Activated naive CD8-positive, alpha-beta T cell treated with anti-CD3 and anti-CD28 coated beads, Interleukin-2, amount 10 ng/mL, durations not matched to agents 7 days and 5 days (primary cell): ENCODE data around the gene SORL1-AS1.

Source experiments
- ATAC-seq: fragments of 150-1000 bp; cut with Tn5 transposase; one replicate; pipeline ENCODE4 v1.10.0; 2021; ENCODE audit warnings: low read depth, moderate library complexity
- POLR2A ChIA-PET: fragments of 350-600 bp; sonication (Branson Sonifier 250); formaldehyde crosslinking; loops from one replicate; lab custom pipeline; 2021; ENCODE audit warnings: antibody characterized with exemption; lab: Charles Lee
- DNase-seq: peaks from one replicate; pipeline ENCODE4 v3.0.0; 2021
- H3K27ac Mint-ChIP-seq: one replicate; pipeline ENCODE4 v1.8.0; 2022; ENCODE audit warnings: mild to moderate bottlenecking, mixed read lengths
- H3K27me3 Mint-ChIP-seq: one replicate; pipeline ENCODE4 v1.8.0; 2022; ENCODE audit warnings: mild to moderate bottlenecking, moderate library complexity, mixed read lengths
- H3K36me3 Mint-ChIP-seq: one replicate; pipeline ENCODE4 v1.8.0; 2021; ENCODE audit warnings: mild to moderate bottlenecking, mixed read lengths
- H3K4me1 Mint-ChIP-seq: one replicate; pipeline ENCODE4 v1.8.0; 2021; ENCODE audit warnings: mixed read lengths
- H3K4me3 Mint-ChIP-seq: one replicate; pipeline ENCODE4 v1.8.0; 2022; ENCODE audit warnings: mild to moderate bottlenecking, moderate library complexity, mixed read lengths
- H3K9me3 Mint-ChIP-seq: one replicate; pipeline ENCODE4 v1.8.0; 2021; ENCODE audit warnings: mixed read lengths

The SORL1-AS1 gene

GRCh38 chr11:121426476-121427399 lies 26.0 kb downstream of the SORL1-AS1 start:
- H3K27ac Mint-ChIP-seq = peak overlapping the region; percentile 8
- peak overlapping the region; percentile 58 for H3K4me3 Mint-ChIP-seq
- H3K4me1 Mint-ChIP-seq = peaks cover 14% of the 10 kb centered on the region
- peaks cover 2% of the 10 kb centered on the region for H3K9me3 Mint-ChIP-seq
- DNase-seq = peak; percentile 69
- peaks cover 6% of the 10 kb centered on the region for H3K36me3 Mint-ChIP-seq
- ATAC-seq = peak; percentile 80
- no peaks in the 10 kb centered on the region for H3K27me3 Mint-ChIP-seq
- POLR2A ChIA-PET = interaction anchor here (1.2 to 1.9 kb wide), 5 partner anchors 15 to 39 kb away, joined by 3 to 11 read pairs (median 4); no protein-coding TSS in a partner anchor

GRCh38 chr11:121425828-121426227 lies 26.9 kb downstream of the SORL1-AS1 start:
- Mint-ChIP-seq H3K4me1 (peaks cover 21% of the 10 kb centered on the region), H3K4me3 (no peak overlapping the region), H3K27ac (no peak overlapping the region), H3K9me3 (peaks cover 2% of the 10 kb centered on the region), H3K36me3 (peaks cover 6% of the 10 kb centered on the region), H3K27me3 (no peaks in the 10 kb centered on the region)
- DNase-seq (no peak), ATAC-seq (no peak)
- POLR2A ChIA-PET = no interaction called here

GRCh38 chr11:121422675-121423074 lies 30.1 kb downstream of the SORL1-AS1 start:
- POLR2A ChIA-PET = no interaction called here
- ATAC-seq = peak; percentile 25
- H3K4me3 Mint-ChIP-seq = peak overlapping the region; percentile 52
- DNase-seq = no peak
- H3K4me1 Mint-ChIP-seq = peaks cover 41% of the 10 kb centered on the region
- peak overlapping the region; percentile 24 for H3K27ac Mint-ChIP-seq
- peaks cover 6% of the 10 kb centered on the region for H3K36me3 Mint-ChIP-seq
- no peaks in the 10 kb centered on the region for H3K27me3 Mint-ChIP-seq
- H3K9me3 Mint-ChIP-seq = peaks cover 2% of the 10 kb centered on the region

GRCh38 chr11:121421149-121421901 lies 31.4 kb downstream of the SORL1-AS1 start:
- Mint-ChIP-seq H3K27me3 (no peaks in the 10 kb centered on the region), H3K4me3 (no peak overlapping the region), H3K27ac (peak overlapping the region; percentile 56), H3K36me3 (peaks cover 6% of the 10 kb centered on the region), H3K9me3 (peaks cover 2% of the 10 kb centered on the region), H3K4me1 (peaks cover 45% of the 10 kb centered on the region)
- no peak for DNase-seq
- no peak for ATAC-seq
- POLR2A ChIA-PET = no interaction called here

- no peaks in the 10 kb centered on the region for H3K27me3 Mint-ChIP-seq
- peaks cover 6% of the 10 kb centered on the region for H3K36me3 Mint-ChIP-seq
- peaks cover 48% of the 10 kb centered on the region for H3K4me1 Mint-ChIP-seq
- POLR2A ChIA-PET = interaction anchor here (2.7 kb wide), 1 partner anchor 30 kb away, joined by 16 read pairs; no protein-coding TSS in a partner anchor
- ATAC-seq (no peak), DNase-seq (no peak)
- H3K4me3 Mint-ChIP-seq = peak overlapping the region; percentile 32
- peaks cover 2% of the 10 kb centered on the region for H3K9me3 Mint-ChIP-seq
- peak overlapping the region; percentile 13 for H3K27ac Mint-ChIP-seq
Measured at GRCh38 chr11:121420398-121420797, 32.4 kb downstream of the SORL1-AS1 start.

- no peaks in the 10 kb centered on the region for H3K27me3 Mint-ChIP-seq
- H3K4me1 Mint-ChIP-seq = peaks cover 51% of the 10 kb centered on the region
- DNase-seq (no peak), ATAC-seq (no peak)
- no peak overlapping the region for H3K27ac Mint-ChIP-seq
- POLR2A ChIA-PET = interaction anchor here (1.2 to 2.7 kb wide), 2 partner anchors 31 to 43 kb away, joined by 3 to 16 read pairs; no protein-coding TSS in a partner anchor
- H3K9me3 Mint-ChIP-seq = no peaks in the 10 kb centered on the region
- peak overlapping the region; percentile 32 for H3K4me3 Mint-ChIP-seq
- peaks cover 2% of the 10 kb centered on the region for H3K36me3 Mint-ChIP-seq
Measured at GRCh38 chr11:121419836-121420235, 32.9 kb downstream of the SORL1-AS1 start.

GRCh38 chr11:121418625-121419114 lies 34.1 kb downstream of the SORL1-AS1 start:
- no peaks in the 10 kb centered on the region for H3K36me3 Mint-ChIP-seq
- peak; percentile 40 for DNase-seq
- H3K9me3 Mint-ChIP-seq = no peaks in the 10 kb centered on the region
- peak overlapping the region; percentile 23 for H3K4me3 Mint-ChIP-seq
- POLR2A ChIA-PET = interaction anchor here (1.2 to 2.7 kb wide), 2 partner anchors 32 to 45 kb away, joined by 3 to 16 read pairs; no protein-coding TSS in a partner anchor
- peak; percentile 63 for ATAC-seq
- peaks cover 51% of the 10 kb centered on the region for H3K4me1 Mint-ChIP-seq
- peak overlapping the region; percentile 62 for H3K27ac Mint-ChIP-seq
- no peaks in the 10 kb centered on the region for H3K27me3 Mint-ChIP-seq

GRCh38 chr11:121417607-121418006 lies 35.2 kb downstream of the SORL1-AS1 start:
- ATAC-seq = no peak
- Mint-ChIP-seq H3K4me3 (peak overlapping the region; percentile 30), H3K27me3 (no peaks in the 10 kb centered on the region)

GRCh38 chr11:121417055-121417551 lies 35.7 kb downstream of the SORL1-AS1 start:
- peaks cover 47% of the 10 kb centered on the region for H3K4me1 Mint-ChIP-seq
- ATAC-seq = peak; percentile 72
- peaks cover 4% of the 10 kb centered on the region for H3K36me3 Mint-ChIP-seq
- H3K4me3 Mint-ChIP-seq = peak overlapping the region; percentile 30
- peaks cover 2% of the 10 kb centered on the region for H3K9me3 Mint-ChIP-seq
- peak; percentile 65 for DNase-seq
- POLR2A ChIA-PET = interaction anchor here (0.6 to 2.1 kb wide), 7 partner anchors 22 to 80 kb away, joined by 3 to 9 read pairs (median 3); partner anchors contain the start of genes SORL1 and SORL1-AS1
- no peaks in the 10 kb centered on the region for H3K27me3 Mint-ChIP-seq
- peak overlapping the region; percentile 75 for H3K27ac Mint-ChIP-seq

More at GRCh38 chr11:121417607-121418006, 35.2 kb downstream of the SORL1-AS1 start:
- Mint-ChIP-seq H3K27ac (peak overlapping the region; percentile 75), H3K9me3 (peaks cover 2% of the 10 kb centered on the region), H3K4me1 (peaks cover 49% of the 10 kb centered on the region), H3K36me3 (peaks cover 2% of the 10 kb centered on the region)
- POLR2A ChIA-PET = interaction anchor here (0.6 to 2.1 kb wide), 6 partner anchors 32 to 80 kb away, joined by 3 to 9 read pairs (median 3); partner anchors contain the start of genes SORL1 and SORL1-AS1
- DNase-seq = no peak

- H3K4me3 Mint-ChIP-seq = no peak overlapping the region
- POLR2A ChIA-PET = interaction anchor here (2.1 kb wide), 1 partner anchor 34 kb away, joined by 9 read pairs; no protein-coding TSS in a partner anchor
Measured at GRCh38 chr11:121415856-121416255, 36.9 kb downstream of the SORL1-AS1 start.

GRCh38 chr11:121414141-121414913 lies 38.4 kb downstream of the SORL1-AS1 start:
- H3K27me3 Mint-ChIP-seq = peaks cover 5% of the 10 kb centered on the region
- H3K27ac Mint-ChIP-seq = no peak overlapping the region
- DNase-seq (no peak), ATAC-seq (no peak)
- H3K9me3 Mint-ChIP-seq = peaks cover 2% of the 10 kb centered on the region
- POLR2A ChIA-PET = no interaction called here
- H3K4me1 Mint-ChIP-seq = peaks cover 27% of the 10 kb centered on the region
- no peak overlapping the region for H3K4me3 Mint-ChIP-seq
- H3K36me3 Mint-ChIP-seq = peaks cover 4% of the 10 kb centered on the region

More at GRCh38 chr11:121415856-121416255, 36.9 kb downstream of the SORL1-AS1 start:
- H3K27ac Mint-ChIP-seq = peak overlapping the region; percentile 7
- no peak for ATAC-seq
- peaks cover 2% of the 10 kb centered on the region for H3K9me3 Mint-ChIP-seq
- no peak for DNase-seq
- H3K4me1 Mint-ChIP-seq = peaks cover 38% of the 10 kb centered on the region
- H3K27me3 Mint-ChIP-seq = peaks cover 2% of the 10 kb centered on the region
- H3K36me3 Mint-ChIP-seq = peaks cover 4% of the 10 kb centered on the region
